Loucy (cell line): ENCODE measurements around the gene DLGAP1.

Source experiments
- H2AFZ ChIP-seq: fragments of 200-600 bp; sonication (generic); 2 replicates; pipeline ENCODE4 v1.6.0; 2016; ENCODE audit warnings: antibody characterized with exemption, mild to moderate bottlenecking, low read length, moderate library complexity
- H3F3A ChIP-seq: fragments of 200-600 bp; 2 replicates; pipeline ENCODE4 v1.6.0; 2016; ENCODE audit warnings: antibody characterized with exemption, low read depth, mild to moderate bottlenecking
- H3K27me3 ChIP-seq: fragments of 200-600 bp; sonication (generic); 2 replicates; pipeline ENCODE4 v1.6.1; 2014; ENCODE audit warnings: low read length, mild to moderate bottlenecking; ENCODE audit not compliant: insufficient read depth, poor library complexity, severe bottlenecking
- H3K36me3 ChIP-seq: fragments of 200-600 bp; sonication (generic); 2 replicates; pipeline ENCODE4 v1.6.1; 2016; ENCODE audit warnings: low read length; ENCODE audit not compliant: insufficient read depth
- H3K4me1 ChIP-seq: fragments of 200-600 bp; sonication (generic); 2 replicates; pipeline ENCODE4 v1.5.1; 2014; ENCODE audit warnings: low read length, mild to moderate bottlenecking; ENCODE audit not compliant: insufficient read depth, poor library complexity, severe bottlenecking
- H3K4me2 ChIP-seq: fragments of 200-600 bp; sonication (generic); 2 replicates; pipeline ENCODE4 v1.6.0; 2014; ENCODE audit warnings: antibody characterized with exemption, low read length, low read depth, mild to moderate bottlenecking; ENCODE audit not compliant: poor library complexity, severe bottlenecking
- H3K4me3 ChIP-seq: fragments of 200-600 bp; sonication (generic); 2 replicates; pipeline ENCODE4 v1.5.1; 2014; ENCODE audit warnings: low read length, mild to moderate bottlenecking, mixed read lengths; ENCODE audit not compliant: poor library complexity, severe bottlenecking
- H3K79me2 ChIP-seq: fragments of 200-600 bp; sonication (generic); 2 replicates; pipeline ENCODE4 v1.6.1; 2014; ENCODE audit warnings: low read length; ENCODE audit not compliant: insufficient read depth
- H3K9ac ChIP-seq: fragments of 200-600 bp; sonication (generic); 2 replicates; pipeline ENCODE4 v1.6.0; 2014; ENCODE audit warnings: mild to moderate bottlenecking, low read depth, low read length, moderate library complexity; ENCODE audit not compliant: poor library complexity, severe bottlenecking
- H3K9me2 ChIP-seq: fragments of 200-600 bp; sonication (generic); replicated peaks from 2 replicates; pipeline ENCODE4 v1.6.1; 2016; ENCODE audit warnings: low read depth, low read length, mixed read lengths
- H3K9me3 ChIP-seq: fragments of 200-600 bp; sonication (generic); 2 replicates; pipeline ENCODE4 v1.6.1; 2014; ENCODE audit warnings: mild to moderate bottlenecking, antibody characterized with exemption, low read length, low read depth; ENCODE audit not compliant: insufficient read depth
- H4K20me1 ChIP-seq: fragments of 200-600 bp; sonication (generic); 2 replicates; pipeline ENCODE4 v1.6.0; 2014; ENCODE audit warnings: antibody characterized with exemption, low read length, mild to moderate bottlenecking; ENCODE audit not compliant: insufficient read depth, poor library complexity, severe bottlenecking
- CTCF ChIP-seq: fragments of 200-600 bp; sonication (generic); conservative IDR thresholded peaks from 2 replicates; pipeline ENCODE4 v1.5.1; 2014; ENCODE audit warnings: mild to moderate bottlenecking, antibody characterized with exemption, low read length
- EZH2phosphoT487 ChIP-seq: fragments of 200-600 bp; IDR thresholded peaks from 2 replicates; pipeline ENCODE4 v1.6.1; 2018; ENCODE audit warnings: antibody characterized with exemption, mild to moderate bottlenecking, moderate library complexity, borderline replicate concordance

The DLGAP1 gene

GRCh38 chr18:4125224-4125623 lies 329.9 kb downstream of the DLGAP1 start:
- Histone ChIP-seq H3K79me2 (no peaks in the 10 kb centered on the region), H3K4me3 (no peak overlapping the region), H3K9me3 (no peaks in the 10 kb centered on the region), H4K20me1 (no peaks in the 10 kb centered on the region), H2AFZ (no peak overlapping the region), H3K36me3 (no peaks in the 10 kb centered on the region), H3K4me2 (no peak overlapping the region), H3K4me1 (no peaks in the 10 kb centered on the region), H3F3A (no peaks in the 10 kb centered on the region), H3K9me2 (no peaks in the 10 kb centered on the region), H3K27me3 (no peaks in the 10 kb centered on the region), H3K9ac (no peak overlapping the region)
- TF ChIP-seq CTCF (no peak), EZH2phosphoT487 (no peak)

- Histone ChIP-seq H4K20me1 (no peaks in the 10 kb centered on the region), H3K27me3 (no peaks in the 10 kb centered on the region), H3K9me2 (no peaks in the 10 kb centered on the region), H3K9ac (no peak overlapping the region), H3K36me3 (no peaks in the 10 kb centered on the region), H3K4me3 (no peak overlapping the region), H3K9me3 (peaks cover 3% of the 10 kb centered on the region; the same call in 1 of the 2 replicates), H3F3A (no peaks in the 10 kb centered on the region), H3K4me1 (no peaks in the 10 kb centered on the region), H2AFZ (no peak overlapping the region), H3K4me2 (no peak overlapping the region), H3K79me2 (no peaks in the 10 kb centered on the region)
- TF ChIP-seq EZH2phosphoT487 (no peak), CTCF (no peak)
These were observed 335.3 kb downstream of the DLGAP1 start for GRCh38 chr18:4119813-4120212.

GRCh38 chr18:4119127-4119648 lies 335.9 kb downstream of the DLGAP1 start:
- H4K20me1 ChIP-seq: no peaks in the 10 kb centered on the region
- H3K4me1 ChIP-seq: no peaks in the 10 kb centered on the region
- H3K4me3 ChIP-seq: no peak overlapping the region
- no peak for TF ChIP-seq CTCF
- TF ChIP-seq EZH2phosphoT487: no peak
- H2AFZ ChIP-seq: no peak overlapping the region
- H3K36me3 ChIP-seq: no peaks in the 10 kb centered on the region
- H3K4me2 ChIP-seq: no peak overlapping the region
- H3K27me3 ChIP-seq: no peaks in the 10 kb centered on the region
- H3K9me2 ChIP-seq: no peaks in the 10 kb centered on the region
- H3F3A ChIP-seq: no peaks in the 10 kb centered on the region
- peaks cover 3% of the 10 kb centered on the region; the same call in 1 of the 2 replicates for H3K9me3 ChIP-seq
- H3K79me2 ChIP-seq: no peaks in the 10 kb centered on the region
- H3K9ac ChIP-seq: no peak overlapping the region
